Gastroesophageal sphincter (tissue), 3 donors: Measurements from ENCODE around the gene ANKS1A.

Experiments used
- EP300 ChIP-seq: sonication (generic); formaldehyde crosslinking; IDR thresholded peaks from one replicate; pipeline ENCODE4 v1.6.1; 2017; ENCODE audit warnings: antibody characterized with exemption, mild to moderate bottlenecking
- TF ChIP-seq, protein P1 (sequence below), 4 experiments: fragments of 200-600 bp in 2 of 4; fragments of 450-650 bp in 2 of 4; sonication (generic) in 1 of 4; IDR thresholded peaks; one replicate each; pipeline ENCODE4 v1.5.1; 2017 to 2019; ENCODE audit warnings: antibody characterized with exemption in 4 of 4, mild to moderate bottlenecking in 2 of 4, moderate library complexity in 2 of 4

DNA sequence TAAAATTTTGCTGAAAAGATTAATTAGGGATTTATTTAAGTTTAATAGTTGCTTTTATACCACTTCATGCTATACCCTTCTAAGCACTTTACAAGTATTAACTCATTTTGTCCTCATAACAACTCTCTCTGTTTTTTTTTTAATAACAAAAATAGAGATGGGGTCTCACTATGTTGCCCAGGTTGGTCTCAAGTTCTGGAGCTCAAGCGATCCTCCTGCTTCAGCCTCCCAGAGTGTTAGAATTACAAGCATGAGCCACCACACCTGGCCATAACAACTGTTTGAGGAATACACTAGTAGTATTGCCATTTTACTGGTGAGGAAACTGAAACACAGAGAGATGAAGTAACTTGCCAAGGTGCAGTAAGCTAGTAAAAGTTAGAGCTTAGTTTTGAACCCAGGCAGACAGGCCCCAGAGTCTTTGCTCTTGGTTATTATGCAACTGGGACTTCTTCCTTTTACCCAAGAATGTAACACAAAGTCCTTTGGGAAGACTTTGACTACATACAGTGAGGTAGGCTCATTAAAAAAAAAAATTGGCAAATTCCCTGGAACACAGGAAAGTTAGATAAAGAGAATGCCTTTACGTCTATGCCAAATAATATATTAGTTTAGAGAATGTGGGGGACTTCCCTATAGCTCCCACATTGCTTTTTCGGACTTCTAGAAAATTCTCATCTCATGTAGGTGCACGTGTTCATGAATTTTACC, 11.4 kb downstream of the ANKS1A start:
- TF ChIP-seq, protein P1, sequence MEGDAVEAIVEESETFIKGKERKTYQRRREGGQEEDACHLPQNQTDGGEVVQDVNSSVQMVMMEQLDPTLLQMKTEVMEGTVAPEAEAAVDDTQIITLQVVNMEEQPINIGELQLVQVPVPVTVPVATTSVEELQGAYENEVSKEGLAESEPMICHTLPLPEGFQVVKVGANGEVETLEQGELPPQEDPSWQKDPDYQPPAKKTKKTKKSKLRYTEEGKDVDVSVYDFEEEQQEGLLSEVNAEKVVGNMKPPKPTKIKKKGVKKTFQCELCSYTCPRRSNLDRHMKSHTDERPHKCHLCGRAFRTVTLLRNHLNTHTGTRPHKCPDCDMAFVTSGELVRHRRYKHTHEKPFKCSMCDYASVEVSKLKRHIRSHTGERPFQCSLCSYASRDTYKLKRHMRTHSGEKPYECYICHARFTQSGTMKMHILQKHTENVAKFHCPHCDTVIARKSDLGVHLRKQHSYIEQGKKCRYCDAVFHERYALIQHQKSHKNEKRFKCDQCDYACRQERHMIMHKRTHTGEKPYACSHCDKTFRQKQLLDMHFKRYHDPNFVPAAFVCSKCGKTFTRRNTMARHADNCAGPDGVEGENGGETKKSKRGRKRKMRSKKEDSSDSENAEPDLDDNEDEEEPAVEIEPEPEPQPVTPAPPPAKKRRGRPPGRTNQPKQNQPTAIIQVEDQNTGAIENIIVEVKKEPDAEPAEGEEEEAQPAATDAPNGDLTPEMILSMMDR (IDR thresholded peaks at IDR 0.05) = no peak
- TF ChIP-seq EP300 = no peak
